Left lung (tissue), 10 donors: ENCODE results near the gene DCAF15. TPM values are rescaled to one million over a fixed set of nuclear protein-coding genes. Genes with fewer than 3 reads are reported as not detected.

ENCODE experiments used
- ATAC-seq: fragments of 200-7000 bp; cut with Tn5 transposase; one replicate; pipeline ENCODE4 v1.9.1; 2020; ENCODE audit warnings: moderate library complexity
- DNase-seq, 4 donors: peaks; one replicate each; pipeline ENCODE4 v3.0.0-alpha.2; 2013 to 2020
- H3K27ac ChIP-seq, 2 donors: fragments of 200-600 bp; sonication (generic) in 1 of 2; one replicate each; pipeline versions ENCODE4 v1.5.0 to v1.8.0; 2020 to 2021
- H3K27me3 ChIP-seq, 2 donors: fragments of 200-600 bp; sonication (generic) in 1 of 2; one replicate each; pipeline versions ENCODE4 v1.5.0 to v1.8.0; 2020 to 2021
- H3K36me3 ChIP-seq, 2 donors: fragments of 200-600 bp; sonication (generic) in 1 of 2; one replicate each; pipeline versions ENCODE4 v1.5.0 to v1.8.0; 2020 to 2021
- H3K4me1 ChIP-seq, 2 donors: fragments of 200-600 bp; one replicate each; pipeline ENCODE4 v1.8.0; 2021
- H3K4me3 ChIP-seq, 2 donors: fragments of 200-600 bp; sonication (generic) in 1 of 2; one replicate each; pipeline versions ENCODE4 v1.5.0 to v1.8.0; 2020 to 2021; ENCODE audit warnings: mild to moderate bottlenecking in 1 of 2
- H3K9me3 ChIP-seq, 2 donors: fragments of 200-600 bp; sonication (generic) in 1 of 2; one replicate each; pipeline versions ENCODE4 v1.5.0 to v1.8.0; 2020 to 2021
- intact Hi-C, 2 donors: fragments of 100-400 bp; cut with DNase I; formaldehyde crosslinking; loops; one replicate each; pipeline versions ENCODE4 v1.11.2 to v1.14.2; 2022
- polyA plus RNA-seq, 6 donors: library from polyadenylated mRNA; unstranded; fragments of 120-200 nt; gene quantifications; one replicate each; pipeline ENCODE4 v1.2.1, GENCODE V29; 2013; ENCODE audit not compliant: insufficient read length in 6 of 6
- total RNA-seq, 2 donors: library from RNA; stranded (reverse); fragmentation: NEBNext Ultra II Directional; extraction: Animal tissue kit (Norgen Biotek cat#: 25700); gene quantifications; one replicate each; pipeline ENCODE4 v1.2.1, GENCODE V29; 2021
- TF ChIP-seq, protein P1 (sequence below), 2 donors: fragments of 200-600 bp; sonication (generic) in 1 of 2; IDR thresholded peaks; one replicate each; pipeline versions ENCODE4 v1.5.0 to v1.8.0; 2021; ENCODE audit warnings: antibody characterized with exemption in 2 of 2
- donor health status: DM: no; HTN: yes; CAD: no.
- donor health status: DM: no; HTN: no; CAD: no.

Gene DCAF15
- total and polyA plus RNA-seq, 8 donors: 20.2 to 33.7 (median 29.3) TPM

DNA sequence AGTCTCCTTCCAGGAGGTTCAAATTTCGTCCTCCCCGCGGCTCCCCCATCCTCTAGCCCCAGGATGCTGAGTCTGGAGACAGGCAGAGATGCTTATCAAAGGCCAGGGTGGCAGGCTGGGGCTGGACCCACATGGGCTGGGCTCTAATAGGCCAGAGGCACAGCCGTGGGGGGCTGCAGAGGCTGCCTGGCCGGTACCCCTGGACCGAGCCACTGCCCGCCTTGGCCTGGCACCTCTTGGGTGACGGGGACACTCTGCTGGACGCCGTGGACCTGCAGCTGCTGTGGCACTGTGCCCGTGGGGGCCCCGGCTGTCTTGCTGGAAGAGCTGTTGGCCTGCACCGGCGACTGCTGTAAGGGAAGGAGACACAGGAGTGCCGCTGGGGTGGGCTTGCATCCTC is 28.0 kb downstream of the DCAF15 start:
- Histone ChIP-seq H3K36me3 (peaks cover 0 to 39% of the 10 kb centered on the region in 2 donors), H3K9me3 (no peaks in the 10 kb centered on the region), H3K27ac (no peak overlapping the region), H3K4me3 (no peak overlapping the region), H3K4me1 (peaks cover 2 to 29% of the 10 kb centered on the region in 2 donors), H3K27me3 (peaks cover 0 to 6% of the 10 kb centered on the region in 2 donors)
- ATAC-seq: no peak
- intact Hi-C loops: no loop called here
- TF ChIP-seq, protein P1, sequence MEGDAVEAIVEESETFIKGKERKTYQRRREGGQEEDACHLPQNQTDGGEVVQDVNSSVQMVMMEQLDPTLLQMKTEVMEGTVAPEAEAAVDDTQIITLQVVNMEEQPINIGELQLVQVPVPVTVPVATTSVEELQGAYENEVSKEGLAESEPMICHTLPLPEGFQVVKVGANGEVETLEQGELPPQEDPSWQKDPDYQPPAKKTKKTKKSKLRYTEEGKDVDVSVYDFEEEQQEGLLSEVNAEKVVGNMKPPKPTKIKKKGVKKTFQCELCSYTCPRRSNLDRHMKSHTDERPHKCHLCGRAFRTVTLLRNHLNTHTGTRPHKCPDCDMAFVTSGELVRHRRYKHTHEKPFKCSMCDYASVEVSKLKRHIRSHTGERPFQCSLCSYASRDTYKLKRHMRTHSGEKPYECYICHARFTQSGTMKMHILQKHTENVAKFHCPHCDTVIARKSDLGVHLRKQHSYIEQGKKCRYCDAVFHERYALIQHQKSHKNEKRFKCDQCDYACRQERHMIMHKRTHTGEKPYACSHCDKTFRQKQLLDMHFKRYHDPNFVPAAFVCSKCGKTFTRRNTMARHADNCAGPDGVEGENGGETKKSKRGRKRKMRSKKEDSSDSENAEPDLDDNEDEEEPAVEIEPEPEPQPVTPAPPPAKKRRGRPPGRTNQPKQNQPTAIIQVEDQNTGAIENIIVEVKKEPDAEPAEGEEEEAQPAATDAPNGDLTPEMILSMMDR (IDR thresholded peaks at IDR 0.05): no peak
- DNase-seq: peak in 1 of 4 donors; percentile 72

DNA sequence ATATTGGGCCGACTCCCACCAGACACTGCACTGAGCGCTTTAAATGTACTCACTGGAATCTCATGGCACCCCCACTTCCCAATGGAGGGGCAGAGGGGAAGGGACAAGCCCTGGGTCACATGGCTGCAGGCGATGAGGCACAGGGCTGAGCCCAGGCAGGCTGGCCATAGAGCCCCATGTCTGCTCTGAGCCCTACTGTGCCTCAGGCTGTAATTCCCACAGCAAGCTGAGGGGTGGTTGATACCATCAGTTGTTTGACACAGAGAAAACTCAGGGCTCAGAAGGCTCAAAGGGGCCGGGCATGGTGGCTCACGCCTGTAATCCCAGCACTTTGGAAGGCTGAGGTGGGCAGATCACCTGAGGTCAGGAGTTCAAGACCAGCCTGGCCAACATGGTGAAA is 28.7 kb downstream of the DCAF15 start:
- ATAC-seq (no peak), DNase-seq (no peak)
- Histone ChIP-seq H3K27me3 (peaks cover 0 to 6% of the 10 kb centered on the region in 2 donors), H3K27ac (no peak overlapping the region), H3K4me3 (no peak overlapping the region), H3K9me3 (no peaks in the 10 kb centered on the region), H3K36me3 (peaks cover 0 to 34% of the 10 kb centered on the region in 2 donors), H3K4me1 (peaks cover 8 to 36% of the 10 kb centered on the region in 2 donors)
- TF ChIP-seq, protein P1 (IDR thresholded peaks at IDR 0.05): no peak
- intact Hi-C loops: no loop called here

DNA sequence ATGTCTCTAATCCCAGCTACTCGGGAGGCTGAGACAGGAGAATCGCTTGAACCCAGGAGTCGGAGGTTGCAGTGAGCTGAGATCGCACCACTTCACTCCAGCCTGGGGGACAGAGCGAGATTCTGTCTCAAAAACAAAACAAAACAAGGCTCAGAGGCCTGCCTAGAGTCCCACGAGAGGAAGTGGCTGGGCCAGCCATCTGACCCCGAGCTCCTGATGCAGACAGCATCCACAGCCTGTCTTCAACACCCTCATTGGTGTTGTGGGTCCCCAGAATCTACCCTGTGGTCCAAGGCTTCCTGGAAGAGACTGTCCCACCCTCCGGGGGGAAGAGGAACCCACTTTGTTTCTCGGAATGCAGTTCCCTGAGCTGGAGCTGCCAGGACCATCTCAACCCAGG is 29.2 kb downstream of the DCAF15 start:
- Histone ChIP-seq H3K27me3 (peaks cover 0 to 6% of the 10 kb centered on the region in 2 donors), H3K27ac (no peak overlapping the region), H3K4me3 (no peak overlapping the region), H3K4me1 (peaks cover 13 to 41% of the 10 kb centered on the region in 2 donors), H3K36me3 (peaks cover 0 to 31% of the 10 kb centered on the region in 2 donors), H3K9me3 (no peaks in the 10 kb centered on the region)
- intact Hi-C loops: no loop called here
- ATAC-seq (no peak), DNase-seq (no peak)
- TF ChIP-seq, protein P1 (IDR thresholded peaks at IDR 0.05): no peak

DNA sequence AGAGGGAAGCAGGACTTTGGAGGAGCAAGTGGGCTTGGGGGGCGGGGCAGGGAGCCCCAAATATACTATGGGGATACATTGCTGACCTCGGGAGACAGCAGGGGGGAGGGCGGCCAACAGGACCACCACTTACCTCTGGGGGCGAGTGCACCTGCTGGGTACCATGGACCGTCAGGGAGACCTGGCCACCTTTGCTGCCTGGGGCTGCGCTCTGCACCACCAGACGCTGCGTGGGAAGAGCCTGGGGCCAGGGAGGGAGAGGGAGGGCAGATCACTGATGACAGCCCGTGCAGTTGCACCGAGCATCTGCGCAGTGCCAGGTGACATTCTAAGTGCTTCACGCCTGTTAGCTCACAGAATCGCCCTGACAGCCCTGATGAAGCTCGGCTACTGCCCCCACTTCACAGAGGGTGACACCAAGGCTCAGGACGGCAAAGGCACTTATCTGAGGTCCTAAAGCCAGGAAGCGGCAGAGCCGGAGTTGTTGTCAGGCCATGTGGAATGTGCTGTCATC is 29.7 kb downstream of the DCAF15 start:
- Histone ChIP-seq H3K36me3 (peaks cover 0 to 25% of the 10 kb centered on the region in 2 donors), H3K27me3 (peaks cover 0 to 6% of the 10 kb centered on the region in 2 donors), H3K9me3 (no peaks in the 10 kb centered on the region), H3K4me1 (peaks cover 19 to 46% of the 10 kb centered on the region in 2 donors), H3K4me3 (no peak overlapping the region), H3K27ac (no peak overlapping the region)
- TF ChIP-seq, protein P1 (IDR thresholded peaks at IDR 0.05): no peak
- intact Hi-C loops: no loop called here
- ATAC-seq (no peak), DNase-seq (no peak)

DNA sequence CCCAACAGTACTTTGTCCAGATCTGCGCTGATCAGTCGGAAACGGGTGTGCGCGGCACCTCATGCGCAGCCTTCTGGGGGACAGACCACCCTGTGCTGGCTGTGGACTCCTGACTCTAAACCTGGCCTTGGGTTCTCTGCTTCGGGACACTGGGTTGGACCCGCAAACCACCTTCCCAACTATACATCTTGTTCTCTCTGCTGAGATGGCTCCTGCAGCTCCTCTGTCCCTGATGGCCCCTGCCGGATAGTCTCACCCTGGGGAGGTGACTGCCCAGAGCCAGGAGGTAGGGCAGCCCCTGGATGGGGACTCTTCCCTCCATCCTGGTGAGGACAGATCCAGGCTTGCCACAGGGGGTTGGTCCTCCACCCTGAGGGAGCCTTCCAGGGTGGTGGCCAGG is 30.5 kb downstream of the DCAF15 start:
- intact Hi-C loops: no loop called here
- peaks cover 25 to 54% of the 10 kb centered on the region in 2 donors for H3K4me1 ChIP-seq

More for the DNA sequence above, 30.5 kb downstream of the DCAF15 start:
- no peak for DNase-seq
- H3K36me3 ChIP-seq: peaks cover 0 to 25% of the 10 kb centered on the region in 2 donors
- H3K9me3 ChIP-seq: no peaks in the 10 kb centered on the region
- no peak overlapping the region for H3K4me3 ChIP-seq
- H3K27ac ChIP-seq: no peak overlapping the region
- no peak for ATAC-seq
- H3K27me3 ChIP-seq: peaks cover 0 to 6% of the 10 kb centered on the region in 2 donors
- TF ChIP-seq, protein P1 (IDR thresholded peaks at IDR 0.05): no peak
